ENCODE data around the gene DAZ1. TPM values are rescaled to one million over a fixed set of nuclear protein-coding genes. Genes with fewer than 3 reads are reported as not detected.
"Not testable (repeated sequence)": the region's sequence is repeated elsewhere in the genome, so short reads cannot be mapped to it uniquely, and the experiment has no call there.

The DAZ1 gene
- polyA plus RNA-seq, 1 donor (not counting 4 experiments of a cell fraction or from before 2014, with no cell fraction given) = not detected

- H3K79me2 ChIP-seq (ENCODE audit: control insufficient read depth, insufficient read depth, low read length); H4K20me1 ChIP-seq (ENCODE audit: control insufficient read depth, extremely low read depth, insufficient read depth, low read length); H3K9ac ChIP-seq (ENCODE audit: control insufficient read depth, extremely low read depth, insufficient read depth, low read length); DNase-seq (ENCODE audit: low read depth, low spot score); dilution Hi-C loops (cut with MboI; ENCODE audit: extremely low pct_ligation_motif_present, low sequenced_read_pairs); H3K36me3 ChIP-seq (ENCODE audit: control insufficient read depth in 2 of 2, extremely low read depth in 1 of 2, insufficient read depth in 2 of 2, low read length in 2 of 2); H3K27me3 ChIP-seq (ENCODE audit: control insufficient read depth, extremely low read depth, insufficient read depth, low read length); H3K4me3 ChIP-seq (ENCODE audit: control insufficient read depth in 2 of 3, extremely low read depth in 1 of 3, insufficient read depth in 2 of 3, low read depth in 1 of 3, low read length in 3 of 3); H3K9me1 ChIP-seq (ENCODE audit: control insufficient read depth, extremely low read depth, insufficient read depth, low read length); H3K4me2 ChIP-seq (ENCODE audit: control insufficient read depth, extremely low read depth, insufficient read depth, low read depth, low read length); H3K9me3 ChIP-seq (ENCODE audit: control insufficient read depth, low read depth, low read length); H2AFZ ChIP-seq (ENCODE audit: control insufficient read depth, low read length); H3K27ac ChIP-seq (ENCODE audit: control insufficient read depth, insufficient read depth, low read length); FAIRE-seq; H3K4me1 ChIP-seq (ENCODE audit: control insufficient read depth, extremely low read depth, insufficient read depth, low read length): not testable (repeated sequence)
Measured at GRCh38 chrY:23207455-23207854, 8.6 kb upstream of the DAZ1 start.

Other genes starting within 250 kb of the DAZ1 start
- gene BPY2, start 214.7 kb downstream of the DAZ1 start, polyA plus RNA-seq = not detected in 3 replicates
- gene DAZ2, start 20.5 kb upstream of the DAZ1 start, polyA plus RNA-seq = not detected in 3 replicates

All from keratinocyte (primary cell).